HepG2 (cell line): Measurements from ENCODE around the gene RNASE8. TPM values are rescaled to one million over a fixed set of nuclear protein-coding genes. Genes with fewer than 3 reads are reported as not detected.

ENCODE experiments used
- CC2D1A ChIP-seq: sonication (generic); formaldehyde crosslinking; IDR thresholded peaks from 2 replicates; pipeline ENCODE4 v1.8.1; 2023; ENCODE audit warnings: mild to moderate bottlenecking, missing genetic modification reagents
- GABPB1 ChIP-seq: IDR thresholded peaks from 2 replicates; pipeline ENCODE4 v1.6.1; 2016; ENCODE audit warnings: mild to moderate bottlenecking, missing genetic modification reagents, moderate library complexity, missing compliant biosample characterization
- KDM1A ChIP-seq: IDR thresholded peaks from 2 replicates; pipeline ENCODE4 v1.6.1; 2016; ENCODE audit warnings: missing compliant biosample characterization
- KLF6 ChIP-seq: IDR thresholded peaks from 2 replicates; pipeline ENCODE4 v1.8.0; 2016; ENCODE audit warnings: missing biosample characterization, missing genetic modification reagents
- NCOA2 ChIP-seq: sonication (generic); formaldehyde crosslinking; IDR thresholded peaks from 2 replicates; pipeline ENCODE4 v1.8.0; 2022; ENCODE audit warnings: inconsistent platforms
- SNAPC4 ChIP-seq: sonication (generic); formaldehyde crosslinking; IDR thresholded peaks from 2 replicates; pipeline ENCODE4 v1.4.0; 2020; ENCODE audit warnings: mild to moderate bottlenecking, missing genetic modification reagents
- SRSF4 ChIP-seq: fragments of 200-400 bp; formaldehyde crosslinking; IDR thresholded peaks from one replicate; pipeline ENCODE4 v1.6.1; 2018; ENCODE audit warnings: mild to moderate bottlenecking, low read depth, low read length, moderate library complexity; ENCODE audit not compliant: poor library complexity, severe bottlenecking
- STAT6 ChIP-seq: sonication (generic); formaldehyde crosslinking; IDR thresholded peaks from 2 replicates; pipeline ENCODE4 v1.4.0; 2020; ENCODE audit warnings: missing genetic modification reagents, mild to moderate bottlenecking, borderline replicate concordance
- TBX3 ChIP-seq: fragments of 450-650 bp; IDR thresholded peaks from 2 replicates; pipeline ENCODE4 v1.6.1; 2017; ENCODE audit warnings: antibody characterized with exemption, mild to moderate bottlenecking, inconsistent platforms, borderline replicate concordance
- TRIM22 ChIP-seq: fragments of 450-650 bp; IDR thresholded peaks from 2 replicates; pipeline ENCODE4 v1.6.1; 2017
- ZBTB3 ChIP-seq: sonication (generic); formaldehyde crosslinking; IDR thresholded peaks from 2 replicates; pipeline ENCODE4 v1.4.0; 2020; ENCODE audit warnings: low read depth, mild to moderate bottlenecking, moderate library complexity, missing genetic modification reagents, borderline replicate concordance
- ZBTB33 ChIP-seq: sonication (generic); formaldehyde crosslinking; IDR thresholded peaks from 2 replicates; pipeline ENCODE4 v1.4.0; 2020; ENCODE audit warnings: missing genetic modification reagents
- ZBTB42 ChIP-seq: sonication (generic); formaldehyde crosslinking; IDR thresholded peaks from 2 replicates; pipeline ENCODE4 v1.5.0; 2020; ENCODE audit warnings: mild to moderate bottlenecking, missing genetic modification reagents
- ZNF670 ChIP-seq: sonication (generic); formaldehyde crosslinking; IDR thresholded peaks from 2 replicates; pipeline ENCODE4 v1.8.0; 2022; ENCODE audit warnings: mild to moderate bottlenecking, missing genetic modification reagents, borderline replicate concordance
- ZNF841 ChIP-seq: sonication (generic); formaldehyde crosslinking; IDR thresholded peaks from 2 replicates; pipeline ENCODE4 v1.8.1; 2023; ENCODE audit warnings: missing genetic modification reagents, borderline replicate concordance
- polyA plus RNA-seq, 8 experiments: library from polyadenylated mRNA; depleted of rRNA in 3 of 8; stranded (reverse) in 7 of 8; unstranded in 1 of 8; fragments of >200 nt; fragmentation: Illumina TruSeq in 4 of 8; extraction: Trizol in 4 of 8; gene quantifications; 2 replicates each; pipeline versions ENCODE4 v1.2.1 to v1.2.3, GENCODE V29; 2011 to 2016; ENCODE audit warnings: low read depth in 4 of 8, missing spikeins in 1 of 8, mixed read lengths in 1 of 8; ENCODE audit not compliant: insufficient read depth in 1 of 8
- total RNA-seq, 5 experiments: library from RNA; depleted of rRNA; stranded (reverse); fragments of >200 nt; fragmentation: Illumina TruSeq; extraction: Trizol; gene quantifications; 2 replicates each; pipeline ENCODE4 v1.2.3, GENCODE V29; 2016; ENCODE audit warnings: low read depth in 1 of 5

RNASE8 gene
- total and polyA plus RNA-seq, 2 of the 13 experiments (the other 11 are each of a cell fraction or from before 2014, with no cell fraction given), result not detected

GRCh38 chr14:21084998-21085853 lies 27.6 kb downstream of the RNASE8 start (continued):
- no peak for TF ChIP-seq ZNF841 (CRISPR knock-in tag)
- no peak for TF ChIP-seq CC2D1A (CRISPR knock-in tag)
- no peak for TF ChIP-seq STAT6 (CRISPR knock-in tag)
- no peak for TF ChIP-seq TRIM22
- no peak for TF ChIP-seq SRSF4
- TF ChIP-seq NCOA2, result no peak
- TF ChIP-seq KDM1A (CRISPR knock-in tag), result no peak
- TF ChIP-seq KLF6, result no peak
- TF ChIP-seq ZBTB42 (CRISPR knock-in tag), result no peak
- no peak for TF ChIP-seq ZNF670
- TF ChIP-seq ZBTB33 (CRISPR knock-in tag), result peak; percentile 18; the same call in 1 of the 2 replicates
- TF ChIP-seq ZBTB3 (CRISPR knock-in tag), result no peak
- TF ChIP-seq TBX3, result peak; percentile 42; the same call in 1 of the 2 replicates
- TF ChIP-seq SNAPC4 (CRISPR knock-in tag), result no peak
- TF ChIP-seq GABPB1 (CRISPR knock-in tag), result no peak
